Kidney (tissue), 14 donors: ENCODE measurements around the gene RAD51B. TPM values are rescaled to one million over a fixed set of nuclear protein-coding genes. Genes with fewer than 3 reads are reported as not detected.

Experiments used
- DNase-seq, 5 donors: peaks; one replicate each; pipeline ENCODE4 v3.0.0-alpha.2; 2013 to 2020
- FAIRE-seq: peaks from 2 replicates; lab custom pipeline; 2012; peaks lifted over from hg19 to GRCh38; lab: Jason Lieb, UNC
- H3K27ac ChIP-seq, 2 donors: one replicate each; pipeline ENCODE4 v1.7.0; 2013; ENCODE audit warnings: low read depth in 2 of 2, low read length in 2 of 2, inconsistent platforms in 1 of 2
- H3K27me3 ChIP-seq: one replicate; pipeline ENCODE4 v1.7.1; 2013; ENCODE audit warnings: low read length, inconsistent platforms; ENCODE audit not compliant: control insufficient read depth, insufficient read depth
- H3K36me3 ChIP-seq, 3 donors: one replicate each; pipeline versions ENCODE4 v1.7.0 to v1.7.1; 2013; ENCODE audit warnings: low read length in 3 of 3, control low read depth in 1 of 3, inconsistent platforms in 1 of 3; ENCODE audit not compliant: insufficient read depth in 3 of 3, control insufficient read depth in 2 of 3
- H3K4me1 ChIP-seq, 3 donors: one replicate each; pipeline versions ENCODE4 v1.7.0 to v1.7.1; 2013; ENCODE audit warnings: low read length in 3 of 3, inconsistent platforms in 1 of 3, low read depth in 1 of 3; ENCODE audit not compliant: control insufficient read depth in 2 of 3, insufficient read depth in 2 of 3
- H3K4me3 ChIP-seq, 3 donors: one replicate each; pipeline versions ENCODE4 v1.7.0 to v1.8.1; 2013; ENCODE audit warnings: low read length in 3 of 3, control low read depth in 1 of 3, inconsistent platforms in 1 of 3
- H3K9ac ChIP-seq, 3 donors: one replicate each; pipeline versions ENCODE4 v1.7.0 to v1.7.1; 2013; ENCODE audit warnings: low read length in 3 of 3, control low read depth in 1 of 3, inconsistent platforms in 1 of 3
- H3K9me3 ChIP-seq, 3 donors: one replicate each; pipeline versions ENCODE4 v1.7.0 to v1.7.1; 2013; ENCODE audit warnings: low read length in 3 of 3, control low read depth in 1 of 3, inconsistent platforms in 1 of 3; ENCODE audit not compliant: control insufficient read depth in 2 of 3, insufficient read depth in 1 of 3
- intact Hi-C: fragments of 100-400 bp; cut with DNase I; formaldehyde crosslinking; loops from one replicate; pipeline ENCODE4 v1.11.1; 2022
- polyA plus RNA-seq: library from polyadenylated mRNA; stranded (reverse); fragments of 350-450 nt; fragmentation: Illumina TruSeq; extraction: RNeasy Lipid Tissue Mini Kit (QIAGEN cat#74804); gene quantifications from one replicate; pipeline ENCODE4 v1.2.3, GENCODE V29; 2014; ENCODE audit warnings: low read depth, low replicate concordance; ENCODE audit not compliant: insufficient read depth
- total RNA-seq: library from RNA; stranded (reverse); fragmentation: NEBNext Ultra II Directional; extraction: Animal tissue kit (Norgen Biotek cat#: 25700); gene quantifications from one replicate; pipeline ENCODE4 v1.2.1, GENCODE V29; 2021
- TF ChIP-seq, protein P1 (sequence below): IDR thresholded peaks from 3 replicates; pipeline ENCODE4 v1.5.1; 2012; ENCODE audit warnings: mild to moderate bottlenecking, moderate library complexity, borderline replicate concordance; ENCODE audit not compliant: insufficient read depth; ENCODE audit errors: extremely low read depth
- donor health status: control.
- donor health status: control.
- donor health status: control.
- donor health status: control.
- donor health status: control.
- donor health status: DM: yes; HTN: yes; CAD: no.
- donor health status: Normal renal cell carcinoma (clear cell type).

RAD51B gene
- total and polyA plus RNA-seq, 2 donors from 2014 or later = 6.9 to 18.0 TPM

DNA sequence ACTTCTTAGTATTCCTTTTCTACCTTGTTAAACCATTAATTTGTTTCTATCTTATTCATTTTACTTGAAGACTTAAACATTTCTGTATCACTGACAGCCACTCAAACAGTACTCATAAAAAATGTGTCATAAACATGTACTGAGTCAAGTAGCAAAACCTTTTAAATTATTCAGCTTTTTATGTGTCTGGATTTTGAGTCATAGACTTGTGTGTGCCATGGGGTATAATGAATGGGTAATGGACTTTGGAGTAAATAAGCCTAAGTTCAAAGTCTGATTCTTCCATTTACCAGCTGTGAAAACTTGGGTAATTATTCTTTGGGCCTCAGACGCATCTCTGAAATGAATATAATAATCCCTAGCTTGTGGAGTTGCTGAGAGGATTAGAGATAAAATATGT is 199.0 kb downstream of the RAD51B start:
- Histone ChIP-seq H3K9me3 (no peaks in the 10 kb centered on the region), H3K9ac (no peak overlapping the region), H3K4me1 (peaks cover 0 to 16% (median 2%) of the 10 kb centered on the region in 3 donors), H3K36me3 (no peaks in the 10 kb centered on the region), H3K27ac (no peak overlapping the region), H3K27me3 (no peaks in the 10 kb centered on the region), H3K4me3 (no peak overlapping the region)
- DNase-seq (peak in 1 of 5 donors; percentile 21), FAIRE-seq (peak; percentile 38)
- intact Hi-C loops = no loop called here
- TF ChIP-seq, protein P1, sequence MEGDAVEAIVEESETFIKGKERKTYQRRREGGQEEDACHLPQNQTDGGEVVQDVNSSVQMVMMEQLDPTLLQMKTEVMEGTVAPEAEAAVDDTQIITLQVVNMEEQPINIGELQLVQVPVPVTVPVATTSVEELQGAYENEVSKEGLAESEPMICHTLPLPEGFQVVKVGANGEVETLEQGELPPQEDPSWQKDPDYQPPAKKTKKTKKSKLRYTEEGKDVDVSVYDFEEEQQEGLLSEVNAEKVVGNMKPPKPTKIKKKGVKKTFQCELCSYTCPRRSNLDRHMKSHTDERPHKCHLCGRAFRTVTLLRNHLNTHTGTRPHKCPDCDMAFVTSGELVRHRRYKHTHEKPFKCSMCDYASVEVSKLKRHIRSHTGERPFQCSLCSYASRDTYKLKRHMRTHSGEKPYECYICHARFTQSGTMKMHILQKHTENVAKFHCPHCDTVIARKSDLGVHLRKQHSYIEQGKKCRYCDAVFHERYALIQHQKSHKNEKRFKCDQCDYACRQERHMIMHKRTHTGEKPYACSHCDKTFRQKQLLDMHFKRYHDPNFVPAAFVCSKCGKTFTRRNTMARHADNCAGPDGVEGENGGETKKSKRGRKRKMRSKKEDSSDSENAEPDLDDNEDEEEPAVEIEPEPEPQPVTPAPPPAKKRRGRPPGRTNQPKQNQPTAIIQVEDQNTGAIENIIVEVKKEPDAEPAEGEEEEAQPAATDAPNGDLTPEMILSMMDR = no peak

DNA sequence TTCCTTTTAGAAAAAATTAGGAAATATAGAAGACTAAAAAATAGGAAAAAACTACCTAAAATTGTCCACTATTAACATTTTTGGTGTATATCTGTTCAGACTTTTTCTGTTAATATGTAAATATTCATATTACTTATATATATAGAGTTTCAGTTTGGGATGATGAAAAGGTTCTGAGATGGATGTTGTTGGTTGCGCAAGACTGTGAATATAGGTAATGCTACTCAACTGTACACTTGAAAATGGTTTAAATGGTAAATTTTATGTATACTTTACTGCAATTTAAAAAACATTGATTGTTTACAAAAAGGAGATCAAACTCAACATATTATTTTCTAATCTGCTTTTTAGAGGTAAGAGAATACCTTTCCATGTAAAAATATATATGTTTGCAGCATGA is 200.9 kb downstream of the RAD51B start:
- intact Hi-C loops = no loop called here
- H3K4me1 ChIP-seq = peaks cover 0 to 16% (median 2%) of the 10 kb centered on the region in 3 donors
- H3K9me3 ChIP-seq = no peaks in the 10 kb centered on the region
- no peak overlapping the region for H3K4me3 ChIP-seq
- H3K36me3 ChIP-seq = no peaks in the 10 kb centered on the region
- TF ChIP-seq, protein P1 = no peak
- H3K27me3 ChIP-seq = no peaks in the 10 kb centered on the region
- DNase-seq (no peak), FAIRE-seq (peak; percentile 11)
- no peak overlapping the region for H3K9ac ChIP-seq
- H3K27ac ChIP-seq = no peak overlapping the region

DNA sequence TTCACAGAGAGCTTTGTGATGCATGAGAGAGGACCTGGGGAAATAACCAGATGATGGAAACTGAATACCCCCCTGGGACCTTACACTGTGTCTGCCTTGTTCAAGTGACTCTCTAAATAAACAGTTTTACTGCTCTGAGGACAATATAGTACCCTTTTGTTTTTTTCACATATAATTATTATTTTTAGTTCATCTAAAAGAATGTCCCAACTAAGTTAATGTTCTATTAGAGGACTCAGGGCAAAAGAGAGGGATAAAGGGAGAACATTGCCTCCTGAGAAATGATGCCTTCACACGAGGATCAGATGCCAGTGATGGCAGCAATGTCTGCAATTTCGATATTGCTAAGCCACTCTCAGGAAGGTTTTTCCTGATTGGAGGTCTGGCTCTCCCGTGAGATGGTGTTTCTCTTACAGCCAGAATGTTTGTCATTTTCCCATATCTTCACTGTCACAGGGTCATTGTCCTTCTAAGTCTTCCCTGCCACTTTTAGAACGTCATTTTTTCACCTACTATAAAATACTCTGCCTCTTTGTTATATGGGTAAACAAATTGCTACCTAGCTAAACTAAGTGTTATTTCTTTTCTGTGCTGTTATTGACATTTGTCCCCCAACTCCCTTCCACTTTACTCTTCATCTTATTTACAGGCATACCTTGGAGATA is 201.6 kb downstream of the RAD51B start:
- TF ChIP-seq, protein P1 = no peak
- FAIRE-seq = no peak
- H3K4me1 ChIP-seq = peaks cover 0 to 16% (median 2%) of the 10 kb centered on the region in 3 donors

More for the DNA sequence above, 201.6 kb downstream of the RAD51B start:
- intact Hi-C loops = no loop called here
- H3K4me3 ChIP-seq = no peak overlapping the region
- H3K36me3 ChIP-seq = no peaks in the 10 kb centered on the region
- no peak for DNase-seq
- H3K27ac ChIP-seq = no peak overlapping the region
- no peaks in the 10 kb centered on the region for H3K27me3 ChIP-seq
- no peak overlapping the region for H3K9ac ChIP-seq
- no peaks in the 10 kb centered on the region for H3K9me3 ChIP-seq
